K562 (cell line): ENCODE measurements around the gene NEMP1. TPM values are rescaled to one million over a fixed set of nuclear protein-coding genes. Genes with fewer than 3 reads are reported as not detected.

Experiments used
- BRD4 ChIP-seq: fragments of 200-600 bp; sonication (generic); IDR thresholded peaks from 2 replicates; pipeline ENCODE4 v1.6.1; 2017; ENCODE audit warnings: inconsistent platforms
- CAMTA2 ChIP-seq: fragments of 250-450 bp; sonication (Bioruptor Pico); conservative IDR thresholded peaks from 2 replicates; pipeline ENCODE4 v1.5.1; 2022
- CREB1 ChIP-seq, 2 experiments: sonication (generic) in 1 of 2; formaldehyde crosslinking in 1 of 2; IDR thresholded peaks; 2 replicates each; pipeline versions ENCODE4 v1.6.1 to v1.8.0; 2012 to 2022; ENCODE audit warnings: inconsistent platforms in 1 of 2, mild to moderate bottlenecking in 1 of 2, missing genetic modification reagents in 1 of 2, moderate library complexity in 1 of 2
- EGR1 ChIP-seq: fragments of 450-650 bp; conservative IDR thresholded peaks from 2 replicates; pipeline ENCODE4 v1.6.1; 2017; ENCODE audit warnings: mild to moderate bottlenecking
- GMEB1 ChIP-seq: fragments of 250-450 bp; sonication (Bioruptor Pico); IDR thresholded peaks from 2 replicates; pipeline ENCODE4 v1.4.0; 2020; ENCODE audit warnings: mild to moderate bottlenecking
- KHSRP ChIP-seq: fragments of 450-650 bp; IDR thresholded peaks from 2 replicates; pipeline ENCODE4 v1.6.1; 2017
- MBD2 ChIP-seq: sonication (generic); IDR thresholded peaks from 2 replicates; pipeline ENCODE4 v1.6.1; 2016; ENCODE audit warnings: low read depth, borderline replicate concordance
- NCOR1 ChIP-seq: fragments of 450-650 bp; IDR thresholded peaks from 2 replicates; pipeline ENCODE4 v1.6.1; 2016; ENCODE audit warnings: mild to moderate bottlenecking, moderate library complexity
- POLR2B ChIP-seq: fragments of 450-650 bp; IDR thresholded peaks from 2 replicates; pipeline ENCODE4 v1.6.1; 2018; ENCODE audit warnings: low read depth; ENCODE audit not compliant: partially characterized antibody
- RBBP5 ChIP-seq: fragments of 200-600 bp; sonication (generic); IDR thresholded peaks from 2 replicates; pipeline ENCODE4 v1.6.1; 2012; ENCODE audit warnings: borderline replicate concordance, mild to moderate bottlenecking, low read length, control low read depth, inconsistent platforms; ENCODE audit not compliant: insufficient read depth, poor library complexity, severe bottlenecking
- SAP30 ChIP-seq: fragments of 200-600 bp; sonication (generic); IDR thresholded peaks from 2 replicates; pipeline ENCODE4 v1.6.1; 2012; ENCODE audit warnings: borderline replicate concordance, low read depth, mild to moderate bottlenecking, moderate library complexity, low read length, control low read depth, inconsistent platforms; ENCODE audit not compliant: insufficient read depth, poor library complexity, severe bottlenecking
- USF2 ChIP-seq: sonication (generic); formaldehyde crosslinking; IDR thresholded peaks from 2 replicates; pipeline ENCODE4 v1.5.0; 2020; ENCODE audit warnings: missing genetic modification reagents
- ZBTB40 ChIP-seq, 2 experiments: fragments of 450-650 bp in 1 of 2; sonication (generic) in 1 of 2; formaldehyde crosslinking in 1 of 2; IDR thresholded peaks; 2 replicates each; pipeline versions ENCODE4 v1.7.1 to v1.9.0; 2016 to 2022; ENCODE audit warnings: inconsistent platforms in 1 of 2, mild to moderate bottlenecking in 1 of 2, missing genetic modification reagents in 1 of 2
- ZKSCAN3 ChIP-seq: fragments of 250-450 bp; sonication (Bioruptor Pico); IDR thresholded peaks from 2 replicates; pipeline ENCODE4 v1.4.0; 2020
- ZNF24 ChIP-seq: fragments of 450-650 bp; IDR thresholded peaks from 2 replicates; pipeline ENCODE4 v1.6.1; 2016
- polyA plus RNA-seq, 8 experiments: library from polyadenylated mRNA; depleted of rRNA in 4 of 8; stranded (reverse) in 5 of 8; unstranded in 3 of 8; fragments of >200 nt; fragmentation: Nextera tagmentation in 2 of 8; fragmentation: Illumina TruSeq in 1 of 8; extraction: Ambion mirVana in 2 of 8; extraction: Trizol in 1 of 8; gene quantifications; 2 replicates each; pipeline versions ENCODE4 v1.2.1 to v1.2.3, GENCODE V29; 2011 to 2014; ENCODE audit warnings: inconsistent platforms in 1 of 8, missing spikeins in 1 of 8
- total RNA-seq, 7 experiments: library from RNA; depleted of rRNA in 6 of 7; stranded (reverse); fragments of >200 nt in 6 of 7; fragmentation: Illumina TruSeq in 2 of 7; extraction: Trizol in 2 of 7; gene quantifications; 2 replicates each; pipeline versions ENCODE4 v1.2.1 to v1.2.3, GENCODE V29; 2011 to 2021; ENCODE audit warnings: low replicate concordance in 1 of 7

The NEMP1 gene
- total and polyA plus RNA-seq, 9 of the 15 experiments (the other 6 are each of a cell fraction or from before 2014, with no cell fraction given), result 9.5 to 82.2 (median 41.2) TPM

- TF ChIP-seq CREB1 (IDR thresholded peaks at IDR 0.05) (no peak), CREB1 (CRISPR knock-in tag; IDR thresholded peaks at IDR 0.05) (no peak; the same call in 1 of the 2 replicates), ZBTB40 (IDR thresholded peaks at IDR 0.05) (0 out of 2 replicates have a peak, but pooled peaks have one; percentile 38), ZBTB40 (CRISPR knock-in tag; IDR thresholded peaks at IDR 0.05) (no peak), SAP30 (peak; percentile 62), RBBP5 (peak; percentile 69), POLR2B (peak; percentile 63), ZKSCAN3 (no peak), KHSRP (no peak), ZNF24 (no peak), BRD4 (peak; percentile 60; the same call in 1 of the 2 replicates), MBD2 (peak; percentile 46; the same call in 1 of the 2 replicates), NCOR1 (peak; percentile 43; the same call in 1 of the 2 replicates), USF2 (CRISPR knock-in tag) (peak; percentile 86), GMEB1 (CRISPR knock-in tag) (peak; percentile 68), EGR1 (peak; percentile 98), CAMTA2 (no peak)
These were observed 10.0 kb upstream of the NEMP1 start, which contains the start of gene NAB2 (continued) for GRCh38 chr12:57088354-57089270.
